ENCODE results near the gene G2E3. TPM values are rescaled to one million over a fixed set of nuclear protein-coding genes. Genes with fewer than 3 reads are reported as not detected.

The G2E3 gene
- total RNA-seq, 4 donors from 2014 or later: 9.3 to 14.5 (median 11.6) TPM

- no peaks in the 10 kb centered on the region for H3K9me3 ChIP-seq
- no peak overlapping the region for H3K4me3 ChIP-seq
- TF ChIP-seq POLR2A (IDR thresholded peaks at IDR 0.05) (no peak), EP300 (IDR thresholded peaks at IDR 0.05) (no peak), CTCF (IDR thresholded peaks at IDR 0.05) (no peak), POLR2AphosphoS5 (IDR thresholded peaks at IDR 0.05) (no peak)
- 100% methylated on average over 2 of the region's 2 CpGs; no CpG with 5 or more reads in 1 of the 2 donors for WGBS, 2 donors (ENCODE audit: low coverage in 1 of 2)
- H3K4me1 ChIP-seq: peaks cover 0 to 8% (median 0%) of the 10 kb centered on the region in 3 donors
- H3K27me3 ChIP-seq: no peaks in the 10 kb centered on the region
- H3K36me3 ChIP-seq: peaks cover 0 to 37% of the 10 kb centered on the region in 2 donors
- no peak overlapping the region for H3K27ac ChIP-seq
- ATAC-seq: no peak
Observed at GRCh38 chr14:30614155-30614554, 55.2 kb downstream of the G2E3 start.

- no peak for TF ChIP-seq CTCF (IDR thresholded peaks at IDR 0.05)
- TF ChIP-seq POLR2A (IDR thresholded peaks at IDR 0.05): no peak
- no peak for TF ChIP-seq POLR2AphosphoS5 (IDR thresholded peaks at IDR 0.05)
- TF ChIP-seq EP300 (IDR thresholded peaks at IDR 0.05): no peak
- H3K36me3 ChIP-seq: peaks cover 0 to 14% of the 10 kb centered on the region in 2 donors
- 56 to 80% methylated on average over 1 of the region's 1 CpG for WGBS, 2 donors (ENCODE audit: low coverage in 1 of 2)
- H3K4me1 ChIP-seq: peaks cover 7 to 30% (median 7%) of the 10 kb centered on the region in 3 donors
- no peak for ATAC-seq
- H3K9me3 ChIP-seq: no peaks in the 10 kb centered on the region
- H3K4me3 ChIP-seq: no peak overlapping the region
- no peak overlapping the region for H3K27ac ChIP-seq
- H3K27me3 ChIP-seq: no peaks in the 10 kb centered on the region
Observed at GRCh38 chr14:30620178-30620577, 61.2 kb downstream of the G2E3 start.

DNA sequence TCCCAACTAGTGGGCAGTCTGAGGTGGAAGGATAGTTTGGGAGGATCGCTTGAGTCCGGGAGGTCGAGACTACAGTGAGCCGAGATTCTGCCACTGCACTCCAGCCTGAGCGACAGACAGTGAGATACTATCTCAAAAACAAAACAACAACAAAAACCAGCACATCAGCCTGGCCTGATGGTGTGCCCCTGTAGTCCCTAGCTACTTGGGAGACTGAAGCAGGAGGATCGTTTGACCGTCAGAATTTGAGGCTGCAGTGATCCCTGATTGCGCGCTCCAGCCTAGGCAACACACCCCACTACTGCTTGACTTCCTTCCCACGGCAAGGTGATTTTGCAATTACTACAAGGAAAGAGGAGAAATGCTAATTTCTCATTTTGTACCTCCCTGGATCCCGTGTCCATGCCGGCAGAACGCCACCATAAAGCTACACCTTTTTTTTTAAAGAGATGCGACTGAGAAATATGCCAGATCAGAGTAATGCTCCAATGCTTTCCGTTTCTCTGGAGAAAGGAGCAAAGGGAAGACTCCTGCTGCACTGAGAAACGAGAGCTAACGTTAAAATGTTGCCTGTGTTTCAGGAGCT lies 62.5 kb downstream of the G2E3 start:
- Histone ChIP-seq H3K36me3 (peaks cover 0 to 4% of the 10 kb centered on the region in 2 donors), H3K27ac (peak overlapping the region; percentile 54 to 89 (median 87)), H3K4me3 (peak overlapping the region; percentile 71 to 90), H3K4me1 (peaks cover 7 to 43% (median 8%) of the 10 kb centered on the region in 3 donors), H3K9me3 (no peaks in the 10 kb centered on the region), H3K27me3 (no peaks in the 10 kb centered on the region)
- peak; percentile 6 for ATAC-seq
- WGBS, 2 donors (ENCODE audit: low coverage in 1 of 2): 3% methylated on average over 12 to 17 of the region's 17 CpGs
- TF ChIP-seq POLR2AphosphoS5 (IDR thresholded peaks at IDR 0.05) (no peak), POLR2A (IDR thresholded peaks at IDR 0.05) (no peak), EP300 (IDR thresholded peaks at IDR 0.05) (no peak), CTCF (IDR thresholded peaks at IDR 0.05) (no peak)

DNA sequence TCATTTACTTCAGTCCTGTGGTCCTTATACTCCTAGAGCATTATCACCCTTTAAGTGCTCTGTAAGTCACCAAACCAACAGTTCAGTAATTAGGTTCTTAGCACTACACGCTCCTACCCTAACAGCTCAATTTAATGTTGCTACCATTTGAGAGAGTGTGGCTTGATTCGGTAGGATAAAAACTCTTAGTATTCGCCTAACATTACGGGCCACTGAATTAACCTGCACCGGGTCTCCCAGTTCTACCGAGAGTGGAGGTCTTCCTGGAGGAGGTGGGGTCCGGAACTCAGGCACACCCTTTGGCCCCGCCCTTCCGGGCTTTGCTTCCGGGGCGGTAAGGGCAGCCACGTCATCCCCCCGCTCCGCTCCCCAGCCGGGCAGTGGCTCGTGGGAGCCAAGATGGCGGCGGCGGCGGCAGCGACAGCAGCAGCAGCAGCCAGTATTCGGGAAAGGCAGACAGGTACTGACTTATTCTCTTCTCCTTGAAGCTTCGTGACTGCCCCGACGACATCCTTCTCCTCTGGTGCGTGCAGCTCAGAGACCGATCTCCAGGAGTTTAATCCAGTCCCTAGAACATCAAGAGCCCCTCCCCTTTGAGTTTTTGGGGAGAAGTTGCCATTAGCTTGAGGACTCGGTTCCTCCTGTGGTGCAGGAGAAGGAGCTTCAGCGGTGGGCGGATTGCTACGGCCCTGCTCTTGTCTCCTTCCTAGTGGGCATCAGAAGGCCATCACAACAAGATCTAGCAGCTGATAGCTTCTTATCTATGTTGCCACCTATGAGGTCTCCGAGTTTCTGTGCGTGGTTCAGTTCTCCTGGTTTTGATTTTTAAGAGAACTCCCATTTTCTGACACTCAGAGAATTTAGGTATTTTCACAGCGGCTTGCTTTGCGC lies 63.2 kb downstream of the G2E3 start, which contains the start of gene SCFD1:
Gene SCFD1 (plus strand): TSS at position 380 of the 891 bp plus-strand sequence. CDS start 20 bp downstream, at position 400.
- WGBS, 2 donors (ENCODE audit: low coverage in 1 of 2): 0% methylated on average over 6 to 11 of the region's 35 CpGs
- Histone ChIP-seq H3K36me3 (no peaks in the 10 kb centered on the region), H3K4me3 (peak within 1 kb of the TSS; percentile 71 to 90), H3K9me3 (no peaks in the 10 kb centered on the region), H3K27ac (peak within 1 kb of the TSS; percentile 54 to 89 (median 87)), H3K4me1 (peaks cover 7 to 50% (median 10%) of the 10 kb centered on the region in 3 donors), H3K27me3 (no peaks in the 10 kb centered on the region)
- ATAC-seq: peak; percentile 100
- TF ChIP-seq EP300 (IDR thresholded peaks at IDR 0.05) (no peak), CTCF (IDR thresholded peaks at IDR 0.05) (no peak), POLR2AphosphoS5 (IDR thresholded peaks at IDR 0.05) (peak; percentile 99), POLR2A (IDR thresholded peaks at IDR 0.05) (peak; percentile 89 to 90)

All from gastroesophageal sphincter (tissue), 4 donors.